OCI-LY7 (cell line): Measurements from ENCODE around the gene POLR2H. TPM values are rescaled to one million over a fixed set of nuclear protein-coding genes. Genes with fewer than 3 reads are reported as not detected.

Experiments used
- BruUV-seq: library from RNA; stranded (reverse); fragments of 400-500 nt; replicated peaks from 2 replicates; lab custom pipeline; 2021; lab: Mats Ljungman, UMichigan
- CTCF ChIA-PET: fragments of 300-600 bp; sonication (Branson Sonifier 250); formaldehyde crosslinking; loops from one replicate; lab custom pipeline; 2022; ENCODE audit warnings: antibody characterized with exemption; ENCODE audit not compliant: unreplicated experiment; lab: Charles Lee
- POLR2A ChIA-PET: fragments of 300-600 bp; sonication (Branson Sonifier 250); formaldehyde crosslinking; loops from one replicate; lab custom pipeline; 2022; ENCODE audit warnings: antibody characterized with exemption; lab: Charles Lee
- DNase-seq: peaks from one replicate; pipeline ENCODE4 v3.0.0-alpha.2; 2015; ENCODE audit warnings: low spot score
- H2AFZ ChIP-seq: fragments of 200-600 bp; sonication (generic), shearing (Covaris generic); 2 replicates; pipeline ENCODE4 v1.6.1; 2014; ENCODE audit warnings: mild to moderate bottlenecking, antibody characterized with exemption, low read length, moderate library complexity
- H3K27ac ChIP-seq: fragments of 200-600 bp; sonication (generic); 2 replicates; pipeline ENCODE4 v1.5.1; 2014; ENCODE audit warnings: mixed run types, low read depth, mild to moderate bottlenecking, moderate library complexity, low read length, inconsistent platforms; ENCODE audit not compliant: poor library complexity, severe bottlenecking
- H3K36me3 ChIP-seq: fragments of 200-600 bp; sonication (generic); 2 replicates; pipeline ENCODE4 v1.6.1; 2014; ENCODE audit warnings: mild to moderate bottlenecking, antibody characterized with exemption, low read length, moderate library complexity, mixed read lengths; ENCODE audit not compliant: insufficient read depth
- H3K4me1 ChIP-seq: fragments of 200-600 bp; sonication (generic); 2 replicates; pipeline ENCODE4 v1.5.1; 2014; ENCODE audit warnings: mild to moderate bottlenecking, low read length; ENCODE audit not compliant: insufficient read depth, poor library complexity, severe bottlenecking
- H3K4me2 ChIP-seq: fragments of 200-600 bp; sonication (generic); 2 replicates; pipeline ENCODE4 v1.6.1; 2014; ENCODE audit warnings: mild to moderate bottlenecking, low read length
- H3K4me3 ChIP-seq: fragments of 200-600 bp; sonication (generic); 2 replicates; pipeline ENCODE4 v1.5.1; 2014; ENCODE audit warnings: mild to moderate bottlenecking, low read depth, low read length; ENCODE audit not compliant: poor library complexity, severe bottlenecking
- H3K79me2 ChIP-seq: fragments of 200-600 bp; sonication (generic); 2 replicates; pipeline ENCODE4 v1.6.1; 2016; ENCODE audit warnings: low read depth, mild to moderate bottlenecking, low read length, moderate library complexity, mixed read lengths; ENCODE audit not compliant: insufficient read depth
- H3K9me2 ChIP-seq: fragments of 200-600 bp; sonication (generic); 2 replicates; pipeline ENCODE4 v1.6.1; 2016; ENCODE audit warnings: mild to moderate bottlenecking, low read length, mixed read lengths; ENCODE audit not compliant: insufficient read depth
- H3K9me3 ChIP-seq: fragments of 200-600 bp; sonication (generic); 2 replicates; pipeline ENCODE4 v1.6.1; 2014; ENCODE audit warnings: mild to moderate bottlenecking, mixed run types, low read length, mixed read lengths
- H4K20me1 ChIP-seq: fragments of 200-600 bp; sonication (generic); 2 replicates; pipeline ENCODE4 v1.6.1; 2014; ENCODE audit warnings: mild to moderate bottlenecking, antibody characterized with exemption, low read length, moderate library complexity, mixed read lengths; ENCODE audit not compliant: insufficient read depth
- EZH2phosphoT487 ChIP-seq: fragments of 200-600 bp; sonication (generic); IDR thresholded peaks from 2 replicates; pipeline ENCODE4 v1.6.1; 2018; ENCODE audit warnings: low read depth, borderline replicate concordance, mild to moderate bottlenecking, mixed run types, antibody characterized with exemption, low read length, moderate library complexity, mixed read lengths
- intact Hi-C: fragments of 100-400 bp; cut with micrococcal nuclease; formaldehyde crosslinking; loops from one replicate; pipeline ENCODE4 v1.10.0; 2022; ENCODE audit not compliant: unreplicated experiment
- total RNA-seq, 2 experiments: library from RNA; depleted of rRNA in 1 of 2; stranded (reverse); fragments of >200 nt in 1 of 2; shearing (Covaris generic) in 1 of 2; gene quantifications; 2 replicates each; pipeline ENCODE4 v1.2.3, GENCODE V29; 2014 to 2022
- TF ChIP-seq, protein P1 (sequence below): fragments of 200-600 bp; sonication (generic); conservative IDR thresholded peaks from 2 replicates; pipeline ENCODE4 v1.5.1; 2014; ENCODE audit warnings: mild to moderate bottlenecking, antibody characterized with exemption, low read length, moderate library complexity, mixed read lengths

POLR2H gene
- total RNA-seq, 2 experiments from 2014 or later, result 80.1 to 85.8 TPM

DNA sequence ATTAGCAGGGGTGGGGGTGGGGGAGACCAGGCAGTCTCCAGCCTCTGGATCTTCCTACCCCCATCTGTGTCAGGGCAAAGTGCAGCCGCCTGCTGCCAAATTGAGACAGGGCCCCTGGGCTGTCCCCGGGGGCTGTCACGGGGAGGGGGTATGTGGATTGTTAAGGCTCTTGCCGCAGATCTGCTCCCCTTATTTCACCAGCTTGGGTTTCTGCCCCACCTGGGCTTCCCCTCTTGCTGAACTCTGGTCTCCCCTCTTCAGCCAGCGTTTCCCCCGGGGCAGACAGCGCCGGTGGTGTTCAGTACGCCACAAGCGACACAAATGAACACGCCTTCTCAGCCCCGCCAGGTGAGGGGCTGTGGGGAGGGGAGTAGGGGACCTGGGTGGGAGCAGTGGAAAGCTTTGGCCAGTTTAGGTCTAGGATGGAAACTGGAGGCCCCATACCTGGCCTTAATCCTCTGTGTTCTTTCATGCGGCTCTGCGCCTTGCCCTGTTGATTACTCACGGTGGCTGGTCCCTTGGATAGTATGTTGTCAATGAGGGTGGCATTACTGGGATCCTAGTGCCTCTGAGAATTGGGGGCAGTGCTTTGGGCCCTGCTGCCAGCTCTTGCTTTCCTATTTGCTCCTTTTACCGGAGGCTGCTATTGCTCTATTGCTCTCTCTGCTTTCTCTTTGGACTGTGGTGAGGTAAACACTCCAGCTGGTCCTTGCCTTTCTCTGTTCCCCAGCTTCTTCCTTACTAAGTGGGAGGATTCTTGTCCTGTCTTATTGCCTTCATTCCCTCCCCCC, 45.4 kb upstream of the POLR2H start:
- Histone ChIP-seq H3K79me2 (peaks cover 51% of the 10 kb centered on the region), H3K36me3 (peaks cover 64% of the 10 kb centered on the region), H3K27ac (peak overlapping the region; percentile 62), H3K4me1 (peaks cover 25% of the 10 kb centered on the region), H3K4me2 (peak overlapping the region; percentile 100), H3K9me3 (no peaks in the 10 kb centered on the region), H4K20me1 (peaks cover 37% of the 10 kb centered on the region), H3K9me2 (no peaks in the 10 kb centered on the region), H2AFZ (no peak overlapping the region), H3K4me3 (peak overlapping the region; percentile 97)
- intact Hi-C loops, result no loop called here
- no peak for DNase-seq
- ChIA-PET POLR2A (interaction anchor here (0.5 to 1.4 kb wide), 3 partner anchors 46 to 607 kb away, joined by 3 read pairs; partner anchors contain the start of gene EEF1AKMT4), CTCF (interaction anchor here (0.5 kb wide), 1 partner anchor 10 kb away, joined by 3 read pairs; no protein-coding TSS in a partner anchor)
- TF ChIP-seq EZH2phosphoT487, result no peak
- TF ChIP-seq, protein P1, sequence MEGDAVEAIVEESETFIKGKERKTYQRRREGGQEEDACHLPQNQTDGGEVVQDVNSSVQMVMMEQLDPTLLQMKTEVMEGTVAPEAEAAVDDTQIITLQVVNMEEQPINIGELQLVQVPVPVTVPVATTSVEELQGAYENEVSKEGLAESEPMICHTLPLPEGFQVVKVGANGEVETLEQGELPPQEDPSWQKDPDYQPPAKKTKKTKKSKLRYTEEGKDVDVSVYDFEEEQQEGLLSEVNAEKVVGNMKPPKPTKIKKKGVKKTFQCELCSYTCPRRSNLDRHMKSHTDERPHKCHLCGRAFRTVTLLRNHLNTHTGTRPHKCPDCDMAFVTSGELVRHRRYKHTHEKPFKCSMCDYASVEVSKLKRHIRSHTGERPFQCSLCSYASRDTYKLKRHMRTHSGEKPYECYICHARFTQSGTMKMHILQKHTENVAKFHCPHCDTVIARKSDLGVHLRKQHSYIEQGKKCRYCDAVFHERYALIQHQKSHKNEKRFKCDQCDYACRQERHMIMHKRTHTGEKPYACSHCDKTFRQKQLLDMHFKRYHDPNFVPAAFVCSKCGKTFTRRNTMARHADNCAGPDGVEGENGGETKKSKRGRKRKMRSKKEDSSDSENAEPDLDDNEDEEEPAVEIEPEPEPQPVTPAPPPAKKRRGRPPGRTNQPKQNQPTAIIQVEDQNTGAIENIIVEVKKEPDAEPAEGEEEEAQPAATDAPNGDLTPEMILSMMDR, result no peak
- no TSS peak for BruUV-seq

DNA sequence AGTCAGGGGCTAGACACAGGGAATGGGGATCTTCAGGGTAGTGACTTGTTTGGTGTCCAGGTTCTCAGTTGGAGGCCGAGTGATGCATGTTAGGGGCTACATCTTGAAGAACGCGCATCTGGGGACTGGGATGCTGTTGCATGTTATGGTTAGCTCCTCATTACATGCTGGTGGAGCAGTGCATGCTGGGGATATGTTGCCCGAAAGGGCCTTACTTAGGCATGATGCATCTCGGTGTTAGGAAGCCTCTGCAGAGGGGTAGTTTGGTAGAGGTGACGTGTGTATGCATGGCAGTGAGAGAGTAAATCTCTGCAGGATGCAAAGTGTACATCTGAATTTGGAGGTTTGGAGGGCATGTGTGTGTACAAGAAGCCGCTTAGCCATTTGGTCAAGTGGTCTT, 44.7 kb upstream of the POLR2H start:
- Histone ChIP-seq H3K9me3 (no peaks in the 10 kb centered on the region), H3K4me2 (peak overlapping the region; percentile 100), H3K79me2 (peaks cover 51% of the 10 kb centered on the region), H3K4me3 (peak overlapping the region; percentile 97), H3K36me3 (peaks cover 71% of the 10 kb centered on the region), H2AFZ (no peak overlapping the region), H3K27ac (no peak overlapping the region), H3K4me1 (peaks cover 25% of the 10 kb centered on the region), H3K9me2 (no peaks in the 10 kb centered on the region), H4K20me1 (peaks cover 37% of the 10 kb centered on the region)
- DNase-seq, result no peak
- BruUV-seq, result no TSS peak
- intact Hi-C loops, result no loop called here
- ChIA-PET POLR2A (interaction anchor here (1.4 kb wide), 1 partner anchor 67 kb away, joined by 3 read pairs; the partner anchor contains the start of gene EEF1AKMT4), CTCF (no interaction called here)
- TF ChIP-seq, protein P1, result no peak
- TF ChIP-seq EZH2phosphoT487, result no peak

DNA sequence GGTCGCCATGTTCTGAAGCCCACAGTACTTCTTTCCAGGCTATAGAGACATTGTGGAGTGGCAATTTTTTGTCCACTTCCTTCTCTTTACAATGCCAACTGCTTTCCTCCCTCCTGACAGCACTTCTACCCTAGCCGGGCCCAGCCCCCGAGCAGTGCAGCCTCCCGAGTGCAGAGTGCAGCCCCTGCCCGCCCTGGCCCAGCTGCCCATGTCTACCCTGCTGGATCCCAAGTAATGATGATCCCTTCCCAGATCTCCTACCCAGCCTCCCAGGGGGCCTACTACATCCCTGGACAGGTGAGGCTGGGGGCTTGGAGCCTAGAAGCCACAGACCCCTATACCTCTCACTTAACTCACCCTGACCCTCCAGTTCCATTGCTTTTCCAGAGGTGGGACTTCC, 44.3 kb upstream of the POLR2H start:
- no TSS peak for BruUV-seq
- H3K27ac ChIP-seq, result no peak overlapping the region
- POLR2A ChIA-PET, result no interaction called here

More for the DNA sequence above, 44.3 kb upstream of the POLR2H start:
- TF ChIP-seq EZH2phosphoT487, result no peak
- TF ChIP-seq, protein P1, result no peak
- Histone ChIP-seq H4K20me1 (peaks cover 37% of the 10 kb centered on the region), H3K4me1 (peaks cover 25% of the 10 kb centered on the region), H3K4me3 (peak overlapping the region; percentile 97), H2AFZ (no peak overlapping the region), H3K36me3 (peaks cover 75% of the 10 kb centered on the region), H3K9me3 (no peaks in the 10 kb centered on the region), H3K79me2 (peaks cover 51% of the 10 kb centered on the region), H3K4me2 (peak overlapping the region; percentile 100), H3K9me2 (no peaks in the 10 kb centered on the region)
- DNase-seq, result no peak
- intact Hi-C loops, result no loop called here
- CTCF ChIA-PET, result no interaction called here
